GM19463 (cell line): Measurements from ENCODE around the gene SPON1.
"Not testable (repeated sequence)": the region's sequence is repeated elsewhere in the genome, so short reads cannot be mapped to it uniquely, and the experiment has no call there.

Experiments used
- ATAC-seq: cut with Tn5 transposase; IDR thresholded peaks from one replicate; pipeline ENCODE4 v1.9.1; 2021; ENCODE audit warnings: mild to moderate bottlenecking, moderate library complexity; ENCODE audit not compliant: unreplicated experiment

The SPON1 gene

GRCh38 chr11:13972944-13973343 lies 10.4 kb downstream of the SPON1 start:
- ATAC-seq = no peak

- ATAC-seq = no peak
Measured at GRCh38 chr11:13974631-13975030, 12.1 kb downstream of the SPON1 start.

- ATAC-seq = no peak
Measured at GRCh38 chr11:13983081-13983751, 20.7 kb downstream of the SPON1 start.

- no peak for ATAC-seq
Measured at GRCh38 chr11:13984616-13985450, 22.3 kb downstream of the SPON1 start.

GRCh38 chr11:13986695-13987094 lies 24.2 kb downstream of the SPON1 start:
- ATAC-seq = not testable (repeated sequence)

DNA sequence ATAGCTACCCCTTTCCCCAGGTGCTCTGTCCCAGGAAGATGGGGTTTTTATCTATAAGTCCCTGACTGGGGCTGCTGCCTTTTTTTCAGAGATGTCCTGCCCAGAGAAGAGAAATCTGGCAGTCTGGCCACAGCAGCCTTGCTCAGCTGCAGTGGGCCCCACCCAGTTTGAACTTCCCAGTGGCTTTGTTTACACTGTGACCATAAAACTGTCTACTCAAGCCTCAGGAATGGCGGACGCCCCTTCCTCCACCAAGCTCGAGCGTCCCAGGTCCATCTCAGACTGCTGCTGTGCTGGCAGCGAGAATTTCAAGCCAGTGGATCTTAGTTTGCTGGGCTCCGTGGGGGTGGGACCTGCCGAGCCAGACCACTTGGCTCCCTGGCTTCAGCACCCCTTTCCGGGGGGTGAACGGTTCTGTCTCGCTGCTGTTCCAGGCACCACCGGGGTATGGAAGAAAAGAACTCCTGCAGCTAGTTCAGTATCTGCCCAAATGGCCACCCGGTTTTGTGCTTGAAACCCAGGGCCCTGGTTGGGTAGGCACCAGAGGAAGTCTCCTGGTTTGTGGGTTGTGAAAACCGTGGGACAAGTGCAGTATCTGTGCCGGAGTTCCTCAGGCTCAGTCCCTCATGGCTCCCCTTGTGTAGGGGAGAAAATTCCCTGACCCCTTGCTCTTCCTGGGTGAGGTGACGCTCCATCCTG lies 29.8 kb downstream of the SPON1 start:
- ATAC-seq = not testable (repeated sequence)

DNA sequence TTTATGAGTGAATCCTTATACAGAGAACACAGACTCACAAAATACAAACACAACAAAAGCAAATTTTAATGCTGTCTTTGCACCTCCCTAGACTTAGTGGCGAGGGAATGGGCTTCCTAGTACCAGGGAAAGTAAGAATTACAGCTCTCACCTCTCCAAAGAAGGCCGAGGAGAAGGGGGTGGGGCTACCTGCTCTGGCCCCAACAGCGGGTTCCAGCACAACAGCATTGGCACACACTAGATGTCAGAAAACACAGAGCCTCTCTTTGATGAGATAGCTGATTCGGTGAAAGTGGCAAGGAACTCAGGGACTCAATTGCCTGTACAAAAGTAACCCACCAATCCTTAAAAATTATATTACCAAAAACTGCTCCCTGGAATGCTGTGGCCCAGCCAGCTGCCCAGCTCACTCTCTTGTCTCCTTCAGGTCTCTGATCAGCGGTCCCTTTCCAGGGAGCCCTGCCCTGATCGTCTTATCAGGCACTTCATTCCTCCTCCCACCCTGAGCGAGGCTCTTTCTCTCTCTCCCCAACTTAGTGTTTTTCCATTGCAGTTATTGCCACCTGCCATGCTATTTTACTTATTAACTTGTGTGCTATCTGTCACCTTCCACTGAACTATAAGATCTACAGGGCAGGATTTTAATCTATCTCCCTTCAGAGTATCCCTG lies 30.7 kb downstream of the SPON1 start:
- ATAC-seq = no peak

DNA sequence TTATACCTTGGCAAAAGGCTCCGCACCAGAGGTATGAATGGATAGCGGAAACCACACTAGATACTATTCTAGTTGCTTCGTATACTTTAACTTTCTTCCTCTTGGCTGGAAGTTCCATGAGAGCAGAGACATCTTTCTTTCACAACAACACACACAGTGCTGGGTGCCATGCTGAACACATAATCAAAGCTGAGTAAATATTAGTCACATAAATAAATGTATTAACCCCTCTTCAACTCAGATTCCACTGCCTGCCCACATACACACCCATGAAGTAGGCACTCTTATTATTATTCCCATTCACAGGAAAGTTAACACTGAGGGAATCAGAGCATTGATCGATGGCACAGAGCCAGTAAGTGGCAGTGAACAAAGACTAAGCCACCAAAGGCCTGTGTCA lies 35.4 kb downstream of the SPON1 start:
- no peak for ATAC-seq

DNA sequence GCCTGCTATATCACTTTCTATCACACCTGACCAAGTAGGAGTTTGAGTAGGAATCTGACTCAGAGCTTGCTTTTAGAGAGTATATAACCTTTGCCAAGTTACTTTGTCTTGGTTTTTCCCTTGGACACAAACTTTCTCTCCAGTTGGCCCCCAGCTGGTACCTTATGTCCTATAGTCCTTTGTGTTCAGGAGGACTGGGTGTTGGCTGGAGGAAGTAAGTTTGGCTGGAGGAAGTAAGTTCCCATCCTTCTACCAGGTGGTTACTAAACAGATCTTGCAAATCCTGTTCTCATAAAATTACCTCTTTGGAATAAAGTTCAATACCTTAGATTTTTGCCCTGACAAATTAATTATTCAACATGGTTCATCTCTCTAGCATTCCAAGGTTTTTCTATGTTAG lies 37.2 kb downstream of the SPON1 start:
- ATAC-seq = no peak

GRCh38 chr11:14001597-14001996 lies 39.1 kb downstream of the SPON1 start:
- ATAC-seq = no peak

DNA sequence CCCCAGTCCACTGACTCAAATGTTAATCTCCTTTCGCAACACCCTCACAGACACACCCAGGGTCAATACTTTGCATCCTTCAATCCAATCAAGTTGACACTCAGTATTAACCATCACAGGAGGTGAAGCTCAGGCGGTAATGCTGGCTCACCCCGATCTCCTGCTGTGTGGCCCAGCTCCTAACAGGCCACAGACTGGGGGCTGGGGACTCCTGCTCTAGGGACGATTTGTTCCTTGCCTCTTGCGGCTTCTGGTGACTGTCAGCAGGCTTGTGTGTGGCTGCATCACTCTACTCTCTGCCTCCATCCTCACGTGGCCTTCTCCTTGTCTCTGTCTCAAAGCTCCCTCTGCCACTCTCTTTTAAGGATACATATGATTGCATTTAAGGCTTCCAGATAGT lies 45.0 kb downstream of the SPON1 start:
- no peak for ATAC-seq

- ATAC-seq = no peak
Measured at GRCh38 chr11:14010665-14011064, 48.1 kb downstream of the SPON1 start.

- ATAC-seq = no peak
Measured at GRCh38 chr11:14012846-14013245, 50.3 kb downstream of the SPON1 start.

DNA sequence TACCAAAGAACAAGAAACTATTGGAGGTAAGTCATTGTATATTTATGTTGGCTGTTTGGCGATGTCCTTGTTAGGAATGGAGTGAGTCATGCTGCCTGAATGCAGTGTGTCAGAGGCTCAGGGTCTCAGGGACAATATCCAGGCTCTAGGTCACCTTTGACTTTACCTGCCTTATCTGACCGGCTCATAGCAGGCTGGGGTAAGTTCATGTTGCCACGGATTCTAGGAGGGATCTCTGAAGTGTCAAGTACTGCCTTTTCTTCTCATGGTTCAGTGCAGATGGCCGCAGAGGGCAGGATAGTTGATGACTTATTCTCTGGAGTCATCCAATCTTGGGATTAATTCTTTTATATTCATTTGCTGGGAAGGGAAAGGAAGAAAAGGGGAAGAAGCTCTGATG lies 53.2 kb downstream of the SPON1 start:
- no peak for ATAC-seq

DNA sequence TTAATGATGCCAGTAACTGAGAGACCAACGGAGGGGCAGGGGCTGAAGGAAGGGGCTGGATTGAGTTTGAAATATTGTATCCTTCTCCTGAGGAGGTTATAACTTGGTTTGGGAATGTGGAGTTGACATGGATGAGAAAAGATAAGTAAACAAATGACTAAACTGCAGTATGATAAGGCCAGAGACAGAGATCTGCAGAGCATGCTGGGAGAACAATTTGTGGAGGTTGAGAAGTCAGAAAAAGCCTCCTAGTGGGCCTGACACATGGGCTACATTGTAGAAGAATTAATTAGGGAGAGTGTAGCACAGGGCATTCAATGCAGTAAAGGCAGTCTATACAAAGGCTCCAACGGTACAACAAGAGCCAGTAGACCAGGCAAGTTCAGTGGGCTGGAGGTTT lies 55.9 kb downstream of the SPON1 start:
- ATAC-seq = no peak

GRCh38 chr11:14021738-14022137 lies 59.2 kb downstream of the SPON1 start:
- no peak for ATAC-seq

- ATAC-seq = no peak
Measured at GRCh38 chr11:14022251-14022650, 59.7 kb downstream of the SPON1 start.

DNA sequence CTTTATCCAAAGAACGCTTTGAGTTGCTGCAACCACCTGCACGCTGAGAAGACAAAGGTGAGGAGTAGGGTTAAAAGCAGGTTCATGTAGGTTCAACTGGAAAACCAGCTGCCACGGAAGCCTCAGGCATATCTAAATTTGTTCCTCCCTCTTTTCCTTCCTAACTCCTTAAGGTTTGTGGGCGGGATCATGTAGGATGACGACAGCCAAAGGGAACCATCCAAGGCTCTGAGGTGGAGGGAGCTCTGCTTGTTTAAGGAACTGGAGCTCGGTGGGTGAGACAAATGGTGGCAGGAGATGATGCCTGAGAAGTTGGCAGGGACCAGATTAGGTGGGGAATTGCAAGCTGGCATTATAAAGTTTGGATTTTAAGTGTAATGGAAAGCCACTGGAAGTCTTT lies 60.3 kb downstream of the SPON1 start:
- no peak for ATAC-seq

- no peak for ATAC-seq
Measured at GRCh38 chr11:14026961-14027360, 64.4 kb downstream of the SPON1 start.

DNA sequence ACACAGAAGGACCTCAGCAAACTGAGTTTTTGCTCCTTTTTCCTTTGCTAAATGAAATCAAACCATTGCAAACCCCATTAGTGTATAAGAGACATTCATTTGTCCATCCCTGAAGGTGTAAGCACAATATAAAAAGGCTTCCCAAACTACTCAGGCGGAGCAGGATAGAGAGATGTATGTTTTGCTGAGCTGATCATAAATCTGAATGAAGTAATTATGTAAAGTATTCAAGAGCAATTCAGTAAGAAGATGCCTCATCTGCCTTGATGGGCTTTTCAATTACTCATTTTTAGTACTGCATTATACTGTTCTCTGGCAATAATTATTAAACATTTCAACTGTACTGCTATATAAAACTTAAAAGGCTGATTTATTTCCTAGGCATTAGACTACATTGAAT lies 65.0 kb downstream of the SPON1 start:
- ATAC-seq = no peak

GRCh38 chr11:14029440-14029839 lies 66.9 kb downstream of the SPON1 start:
- ATAC-seq = no peak
